ENCODE data around the gene FSCN2.

GRCh38 chr17:81516439-81516838 is 11.7 kb upstream of the FSCN2 start:
- TF ChIP-seq EZH2phosphoT487 (IDR thresholded peaks at IDR 0.05; ENCODE audit: borderline replicate concordance): no peak
- TF ChIP-seq CTCF (conservative IDR thresholded peaks at IDR 0.05; ENCODE audit: low read length): no peak

All from Loucy (cell line).